ENCODE results near the gene TEX13B.

The TEX13B gene

GRCh38 chrX:107985033-107985432 lies 2.9 kb upstream of the TEX13B start:
- H3K4me2 ChIP-seq (ENCODE audit: low read depth, low read length) = no peak overlapping the region
- no peaks in the 10 kb centered on the region for H3F3A ChIP-seq (ENCODE audit: insufficient read depth, low read length)
- no peaks in the 10 kb centered on the region for H3K9me3 ChIP-seq (replicated peaks; ENCODE audit: insufficient read depth, low read length)
- no peaks in the 10 kb centered on the region for H3K9me2 ChIP-seq (replicated peaks; ENCODE audit: insufficient read depth, low read length)
- no peaks in the 10 kb centered on the region for H4K20me1 ChIP-seq (ENCODE audit: insufficient read depth, low read length)
- no peak overlapping the region for H3K27ac ChIP-seq (ENCODE audit: low read length)
- no peak for DNase-seq
- H3K4me3 ChIP-seq (ENCODE audit: low read length) = no peak overlapping the region
- no peaks in the 10 kb centered on the region for H3K4me1 ChIP-seq (ENCODE audit: low read length)
- no peak overlapping the region for H2AFZ ChIP-seq (ENCODE audit: low read length)
- H3K27me3 ChIP-seq (replicated peaks; ENCODE audit: insufficient read depth, low read length) = no peaks in the 10 kb centered on the region
- no peaks in the 10 kb centered on the region for H3K79me2 ChIP-seq (ENCODE audit: low read length)
- no peak overlapping the region for H3K9ac ChIP-seq (ENCODE audit: low read length)
- no peaks in the 10 kb centered on the region for H3K36me3 ChIP-seq (replicated peaks; ENCODE audit: insufficient read depth, low read length)
- TF ChIP-seq EZH2 (optimal IDR thresholded peaks at IDR 0.05; ENCODE audit: low read depth, low read length) (no peak), EZH2phosphoT487 (IDR thresholded peaks at IDR 0.05; ENCODE audit: low read length) (no peak), CTCF (IDR thresholded peaks at IDR 0.05; ENCODE audit: low read length) (no peak)

- DNase-seq = no peak
- H3K27me3 ChIP-seq (replicated peaks; ENCODE audit: insufficient read depth, low read length) = no peaks in the 10 kb centered on the region
Measured at GRCh38 chrX:107979534-107979933, 2.6 kb downstream of the TEX13B start.

GRCh38 chrX:107978707-107979307 lies 3.4 kb downstream of the TEX13B start:
- Histone ChIP-seq H4K20me1 (ENCODE audit: insufficient read depth, low read length) (no peaks in the 10 kb centered on the region), H3K79me2 (ENCODE audit: low read length) (no peaks in the 10 kb centered on the region), H3K4me3 (ENCODE audit: low read length) (no peak overlapping the region), H3K36me3 (replicated peaks; ENCODE audit: insufficient read depth, low read length) (no peaks in the 10 kb centered on the region), H3F3A (ENCODE audit: insufficient read depth, low read length) (no peaks in the 10 kb centered on the region), H3K27ac (ENCODE audit: low read length) (no peak overlapping the region), H3K4me2 (ENCODE audit: low read depth, low read length) (no peak overlapping the region), H2AFZ (ENCODE audit: low read length) (no peak overlapping the region), H3K4me1 (ENCODE audit: low read length) (no peaks in the 10 kb centered on the region), H3K9me2 (replicated peaks; ENCODE audit: insufficient read depth, low read length) (no peaks in the 10 kb centered on the region), H3K27me3 (replicated peaks; ENCODE audit: insufficient read depth, low read length) (no peaks in the 10 kb centered on the region), H3K9me3 (replicated peaks; ENCODE audit: insufficient read depth, low read length) (no peaks in the 10 kb centered on the region), H3K9ac (ENCODE audit: low read length) (no peak overlapping the region)
- DNase-seq = no peak
- TF ChIP-seq EZH2phosphoT487 (IDR thresholded peaks at IDR 0.05; ENCODE audit: low read length) (no peak), EZH2 (optimal IDR thresholded peaks at IDR 0.05; ENCODE audit: low read depth, low read length) (no peak), CTCF (IDR thresholded peaks at IDR 0.05; ENCODE audit: low read length) (peak; percentile 36)

More at GRCh38 chrX:107979534-107979933, 2.6 kb downstream of the TEX13B start:
- no peak overlapping the region for H2AFZ ChIP-seq (ENCODE audit: low read length)
- no peak for TF ChIP-seq EZH2phosphoT487 (IDR thresholded peaks at IDR 0.05; ENCODE audit: low read length)
- TF ChIP-seq CTCF (IDR thresholded peaks at IDR 0.05; ENCODE audit: low read length) = no peak
- no peak for TF ChIP-seq EZH2 (optimal IDR thresholded peaks at IDR 0.05; ENCODE audit: low read depth, low read length)
- H3K9me2 ChIP-seq (replicated peaks; ENCODE audit: insufficient read depth, low read length) = no peaks in the 10 kb centered on the region
- H3K4me2 ChIP-seq (ENCODE audit: low read depth, low read length) = no peak overlapping the region
- H3K4me3 ChIP-seq (ENCODE audit: low read length) = no peak overlapping the region
- no peaks in the 10 kb centered on the region for H3K79me2 ChIP-seq (ENCODE audit: low read length)
- no peaks in the 10 kb centered on the region for H3K9me3 ChIP-seq (replicated peaks; ENCODE audit: insufficient read depth, low read length)
- H4K20me1 ChIP-seq (ENCODE audit: insufficient read depth, low read length) = no peaks in the 10 kb centered on the region
- H3F3A ChIP-seq (ENCODE audit: insufficient read depth, low read length) = no peaks in the 10 kb centered on the region
- no peaks in the 10 kb centered on the region for H3K36me3 ChIP-seq (replicated peaks; ENCODE audit: insufficient read depth, low read length)
- no peak overlapping the region for H3K9ac ChIP-seq (ENCODE audit: low read length)
- no peaks in the 10 kb centered on the region for H3K4me1 ChIP-seq (ENCODE audit: low read length)
- H3K27ac ChIP-seq (ENCODE audit: low read length) = no peak overlapping the region

Measured in MM.1S (cell line).